Measurements from ENCODE around the gene CAMTA1.

DNA sequence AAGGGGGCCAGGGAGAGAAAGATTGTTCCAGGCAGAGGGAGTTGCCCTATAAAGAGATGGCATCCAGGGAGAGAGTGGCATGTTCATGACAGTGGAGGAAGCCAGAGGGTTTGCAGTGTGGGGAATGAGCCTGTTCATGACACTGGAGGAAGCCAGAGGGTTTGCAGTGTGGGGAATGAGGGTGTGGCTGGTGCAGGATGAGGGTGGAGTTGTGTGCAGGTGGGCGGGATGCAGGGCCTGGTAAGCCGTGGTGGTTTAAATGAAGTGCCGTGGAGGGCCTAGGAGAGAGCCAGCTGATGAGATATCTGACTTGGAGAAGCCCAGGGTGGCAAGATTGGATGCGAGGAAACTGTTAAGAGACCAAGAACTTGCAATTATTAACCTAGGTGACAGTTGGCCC lies 131.8 kb downstream of the CAMTA1 start:
- TF ChIP-seq CTCF (IDR thresholded peaks at IDR 0.05) = no peak
- no peak for TF ChIP-seq POLR2AphosphoS5 (IDR thresholded peaks at IDR 0.05; ENCODE audit: insufficient read depth in 1 of 2, low read depth in 1 of 2)
